ENCODE results near the gene SBF2. TPM values are rescaled to one million over a fixed set of nuclear protein-coding genes. Genes with fewer than 3 reads are reported as not detected.

SBF2 gene
- total RNA-seq, 2 donors from 2014 or later, result 22.8 to 23.9 TPM

GRCh38 chr11:9780929-9781328 lies 513.1 kb downstream of the SBF2 start:
- TF ChIP-seq CTCF (IDR thresholded peaks at IDR 0.05), result no peak
- H3K4me1 ChIP-seq, result peaks cover 0 to 15% of the 10 kb centered on the region in 2 donors
- no peaks in the 10 kb centered on the region for H3K9me3 ChIP-seq
- H3K27ac ChIP-seq, result no peak overlapping the region
- H3K27me3 ChIP-seq, result no peaks in the 10 kb centered on the region
- no peak for DNase-seq (ENCODE audit: low spot score)
- H3K4me3 ChIP-seq, result no peak overlapping the region
- H3K36me3 ChIP-seq, result peaks cover 37% of the 10 kb centered on the region

GRCh38 chr11:9777525-9777924 lies 516.5 kb downstream of the SBF2 start:
- peaks cover 0 to 11% of the 10 kb centered on the region in 2 donors for H3K4me1 ChIP-seq
- H3K4me3 ChIP-seq, result no peak overlapping the region
- no peaks in the 10 kb centered on the region for H3K9me3 ChIP-seq
- H3K27ac ChIP-seq, result no peak overlapping the region
- no peak for DNase-seq (ENCODE audit: low spot score)
- TF ChIP-seq CTCF (IDR thresholded peaks at IDR 0.05), result no peak
- no peaks in the 10 kb centered on the region for H3K27me3 ChIP-seq
- peaks cover 25% of the 10 kb centered on the region for H3K36me3 ChIP-seq

- Histone ChIP-seq H3K27ac (no peak overlapping the region), H3K36me3 (peaks cover 25% of the 10 kb centered on the region), H3K27me3 (no peaks in the 10 kb centered on the region), H3K9me3 (no peaks in the 10 kb centered on the region), H3K4me3 (no peak overlapping the region), H3K4me1 (peaks cover 0 to 11% of the 10 kb centered on the region in 2 donors)
- no peak for TF ChIP-seq CTCF (IDR thresholded peaks at IDR 0.05)
- no peak for DNase-seq (ENCODE audit: low spot score)
Observed at GRCh38 chr11:9777066-9777465, 517.0 kb downstream of the SBF2 start.

- no peak for TF ChIP-seq CTCF (IDR thresholded peaks at IDR 0.05)
- Histone ChIP-seq H3K36me3 (peaks cover 21% of the 10 kb centered on the region), H3K4me3 (no peak overlapping the region), H3K9me3 (no peaks in the 10 kb centered on the region), H3K27ac (no peak overlapping the region), H3K4me1 (peaks cover 0 to 18% of the 10 kb centered on the region in 2 donors), H3K27me3 (no peaks in the 10 kb centered on the region)
- DNase-seq (ENCODE audit: low spot score), result no peak
Observed at GRCh38 chr11:9776203-9776602, 517.8 kb downstream of the SBF2 start.

- DNase-seq (ENCODE audit: low spot score), result no peak
- no peak for TF ChIP-seq CTCF (IDR thresholded peaks at IDR 0.05)
Observed at GRCh38 chr11:9775398-9775779, 518.6 kb downstream of the SBF2 start.

More at GRCh38 chr11:9775398-9775779, 518.6 kb downstream of the SBF2 start:
- no peaks in the 10 kb centered on the region for H3K9me3 ChIP-seq
- H3K4me1 ChIP-seq, result peaks cover 0 to 23% of the 10 kb centered on the region in 2 donors
- peaks cover 13% of the 10 kb centered on the region for H3K36me3 ChIP-seq
- no peaks in the 10 kb centered on the region for H3K27me3 ChIP-seq
- H3K27ac ChIP-seq, result no peak overlapping the region
- H3K4me3 ChIP-seq, result no peak overlapping the region
